Measurements from ENCODE around the gene ABHD16B.

ABHD16B gene

GRCh38 chr20:63881451-63882226 lies 20.3 kb downstream of the ABHD16B start:
- DNase-seq, result no peak

- DNase-seq, result no peak
These were observed 21.2 kb downstream of the ABHD16B start for GRCh38 chr20:63882257-63883200.

GRCh38 chr20:63883201-63883593 lies 21.9 kb downstream of the ABHD16B start:
- no peak for DNase-seq

GRCh38 chr20:63884506-63885263 lies 23.4 kb downstream of the ABHD16B start:
- DNase-seq, result no peak

- DNase-seq, result no peak
These were observed 24.2 kb downstream of the ABHD16B start for GRCh38 chr20:63885264-63886053.

- no peak for DNase-seq
These were observed 24.7 kb downstream of the ABHD16B start for GRCh38 chr20:63886054-63886419.

GRCh38 chr20:63886921-63887320 lies 25.6 kb downstream of the ABHD16B start:
- no peak for DNase-seq

GRCh38 chr20:63889241-63890200 lies 28.2 kb downstream of the ABHD16B start:
- no peak for DNase-seq

- DNase-seq, result no peak
These were observed 28.9 kb downstream of the ABHD16B start for GRCh38 chr20:63890201-63890576.

- DNase-seq, result no peak
These were observed 29.3 kb downstream of the ABHD16B start for GRCh38 chr20:63890616-63891015.

- no peak for DNase-seq
These were observed 30.0 kb downstream of the ABHD16B start for GRCh38 chr20:63891061-63892002.

GRCh38 chr20:63892402-63892801 lies 31.1 kb downstream of the ABHD16B start:
- DNase-seq, result no peak

- no peak for DNase-seq
These were observed 32.7 kb downstream of the ABHD16B start for GRCh38 chr20:63893999-63894357.

- DNase-seq, result peak; percentile 92
These were observed 33.3 kb downstream of the ABHD16B start, which contains the start of gene DNAJC5 for GRCh38 chr20:63894358-63895201. Gene DNAJC5 (plus strand): TSS chr20:63895126. CDS start chr20:63928346, 33,220 bp downstream.

GRCh38 chr20:63895202-63895951 lies 34.1 kb downstream of the ABHD16B start:
- DNase-seq, result no peak

- DNase-seq, result no peak
These were observed 34.6 kb downstream of the ABHD16B start for GRCh38 chr20:63895952-63896263.

GRCh38 chr20:63896264-63897105 lies 35.2 kb downstream of the ABHD16B start:
- DNase-seq, result peak; percentile 42

Measured in NCI-H2171 treated with DMSO at 0.1 percent for 48 hours (cell line).